Thyroid gland (tissue), 4 donors: Measurements from ENCODE around the gene ZKSCAN8.

Experiments
- POLR2A ChIP-seq, 2 donors: fragments of 450-650 bp; IDR thresholded peaks; one replicate each; pipeline ENCODE4 v1.6.1; 2017; ENCODE audit warnings: antibody characterized with exemption in 2 of 2, mild to moderate bottlenecking in 2 of 2, moderate library complexity in 1 of 2
- TF ChIP-seq, protein P1 (sequence below), 6 experiments: fragments of 200-600 bp in 3 of 6; fragments of 450-650 bp in 3 of 6; sonication (generic) in 3 of 6; IDR thresholded peaks; one replicate each; pipeline ENCODE4 v1.5.1; 2016 to 2019; ENCODE audit warnings: antibody characterized with exemption in 6 of 6, mild to moderate bottlenecking in 2 of 6, inconsistent platforms in 1 of 6, moderate library complexity in 1 of 6

DNA sequence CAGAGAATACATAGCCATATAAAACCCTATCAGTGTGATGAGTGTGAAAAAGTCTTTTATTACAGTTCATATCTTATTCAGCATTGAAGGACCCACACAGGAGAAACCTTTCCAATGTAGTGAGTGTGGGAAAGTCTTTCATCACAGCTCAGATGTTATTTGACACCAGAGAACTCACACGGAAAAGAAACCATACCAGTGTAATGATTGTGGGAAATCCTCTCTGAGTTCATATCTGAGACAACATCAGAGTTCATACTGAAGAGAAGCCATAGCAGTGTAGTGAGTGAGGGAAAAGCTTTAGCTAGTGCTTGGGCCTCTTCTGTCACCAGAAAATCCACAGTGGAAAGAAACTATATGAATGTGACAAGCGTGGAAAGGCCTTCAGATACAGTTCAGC, 25.9 kb upstream of the ZKSCAN8 start:
- TF ChIP-seq POLR2A (IDR thresholded peaks at IDR 0.05), result no peak
- TF ChIP-seq, protein P1, sequence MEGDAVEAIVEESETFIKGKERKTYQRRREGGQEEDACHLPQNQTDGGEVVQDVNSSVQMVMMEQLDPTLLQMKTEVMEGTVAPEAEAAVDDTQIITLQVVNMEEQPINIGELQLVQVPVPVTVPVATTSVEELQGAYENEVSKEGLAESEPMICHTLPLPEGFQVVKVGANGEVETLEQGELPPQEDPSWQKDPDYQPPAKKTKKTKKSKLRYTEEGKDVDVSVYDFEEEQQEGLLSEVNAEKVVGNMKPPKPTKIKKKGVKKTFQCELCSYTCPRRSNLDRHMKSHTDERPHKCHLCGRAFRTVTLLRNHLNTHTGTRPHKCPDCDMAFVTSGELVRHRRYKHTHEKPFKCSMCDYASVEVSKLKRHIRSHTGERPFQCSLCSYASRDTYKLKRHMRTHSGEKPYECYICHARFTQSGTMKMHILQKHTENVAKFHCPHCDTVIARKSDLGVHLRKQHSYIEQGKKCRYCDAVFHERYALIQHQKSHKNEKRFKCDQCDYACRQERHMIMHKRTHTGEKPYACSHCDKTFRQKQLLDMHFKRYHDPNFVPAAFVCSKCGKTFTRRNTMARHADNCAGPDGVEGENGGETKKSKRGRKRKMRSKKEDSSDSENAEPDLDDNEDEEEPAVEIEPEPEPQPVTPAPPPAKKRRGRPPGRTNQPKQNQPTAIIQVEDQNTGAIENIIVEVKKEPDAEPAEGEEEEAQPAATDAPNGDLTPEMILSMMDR (IDR thresholded peaks at IDR 0.05), result no peak
